SJSA1 (cell line): Measurements from ENCODE around the gene DPP4. TPM values are rescaled to one million over a fixed set of nuclear protein-coding genes. Genes with fewer than 3 reads are reported as not detected.

Experiments
- DNase-seq, 2 experiments: peaks; one replicate each; pipeline ENCODE4 v3.0.0-alpha.2; 2015 to 2020; ENCODE audit warnings: low spot score in 2 of 2, low read depth in 1 of 2
- H3K27ac ChIP-seq: fragments of 250-450 bp; sonication (Bioruptor Pico); 2 replicates; pipeline ENCODE4 v1.5.1; 2020; ENCODE audit warnings: mild to moderate bottlenecking, moderate library complexity
- H3K27me3 ChIP-seq: fragments of 250-450 bp; sonication (Bioruptor Pico); replicated peaks from 2 replicates; pipeline ENCODE4 v1.5.1; 2020; ENCODE audit warnings: mild to moderate bottlenecking, moderate library complexity
- H3K36me3 ChIP-seq: fragments of 250-450 bp; sonication (Bioruptor Pico); 2 replicates; pipeline ENCODE4 v1.5.1; 2020; ENCODE audit warnings: mild to moderate bottlenecking
- H3K4me1 ChIP-seq: fragments of 250-450 bp; sonication (Bioruptor Pico); replicated peaks from 2 replicates; pipeline ENCODE4 v1.6.1; 2021; ENCODE audit warnings: mild to moderate bottlenecking
- H3K4me3 ChIP-seq: fragments of 250-450 bp; sonication (Bioruptor Pico); 2 replicates; pipeline ENCODE4 v1.5.1; 2020; ENCODE audit warnings: mild to moderate bottlenecking
- H3K9me3 ChIP-seq: fragments of 250-450 bp; sonication (Bioruptor Pico); replicated peaks from 2 replicates; pipeline ENCODE4 v1.5.1; 2020; ENCODE audit warnings: mild to moderate bottlenecking
- total RNA-seq: library from RNA; depleted of rRNA; stranded (reverse); fragments of >200 nt; shearing (Covaris generic); gene quantifications from 2 replicates; pipeline ENCODE4 v1.2.3, GENCODE V29; 2014

The DPP4 gene
- total RNA-seq, 1 experiment from 2014 or later, result not detected

GRCh38 chr2:161976917-161977316, 97.1 kb downstream of the DPP4 start:
- DNase-seq, result no peak

GRCh38 chr2:161976295-161976694, 97.7 kb downstream of the DPP4 start:
- H3K27me3 ChIP-seq, result 0 out of 2 replicates have a peak, but pooled peaks cover 4% of the 10 kb centered on the region
- H3K27ac ChIP-seq, result no peak overlapping the region
- no peak overlapping the region for H3K4me3 ChIP-seq
- no peaks in the 10 kb centered on the region for H3K36me3 ChIP-seq
- DNase-seq, result no peak
- H3K9me3 ChIP-seq, result no peaks in the 10 kb centered on the region
- H3K4me1 ChIP-seq, result no peaks in the 10 kb centered on the region

More at GRCh38 chr2:161976917-161977316, 97.1 kb downstream of the DPP4 start:
- no peaks in the 10 kb centered on the region for H3K4me1 ChIP-seq
- no peak overlapping the region for H3K4me3 ChIP-seq
- no peaks in the 10 kb centered on the region for H3K36me3 ChIP-seq
- H3K27me3 ChIP-seq, result 0 out of 2 replicates have a peak, but pooled peaks cover 4% of the 10 kb centered on the region
- H3K27ac ChIP-seq, result no peak overlapping the region
- H3K9me3 ChIP-seq, result no peaks in the 10 kb centered on the region

GRCh38 chr2:161975813-161976160, 98.2 kb downstream of the DPP4 start:
- H3K9me3 ChIP-seq, result no peaks in the 10 kb centered on the region
- no peak for DNase-seq

GRCh38 chr2:161975062-161975812, 98.8 kb downstream of the DPP4 start:
- Histone ChIP-seq H3K27me3 (0 out of 2 replicates have a peak, but pooled peaks cover 4% of the 10 kb centered on the region), H3K27ac (no peak overlapping the region), H3K9me3 (no peaks in the 10 kb centered on the region), H3K4me1 (no peaks in the 10 kb centered on the region), H3K36me3 (no peaks in the 10 kb centered on the region), H3K4me3 (no peak overlapping the region)
- no peak for DNase-seq

More at GRCh38 chr2:161975813-161976160, 98.2 kb downstream of the DPP4 start:
- Histone ChIP-seq H3K4me3 (no peak overlapping the region), H3K27me3 (0 out of 2 replicates have a peak, but pooled peaks cover 4% of the 10 kb centered on the region), H3K36me3 (no peaks in the 10 kb centered on the region), H3K4me1 (no peaks in the 10 kb centered on the region), H3K27ac (no peak overlapping the region)

GRCh38 chr2:161974461-161974860, 99.6 kb downstream of the DPP4 start:
- Histone ChIP-seq H3K27me3 (0 out of 2 replicates have a peak, but pooled peaks cover 4% of the 10 kb centered on the region), H3K27ac (no peak overlapping the region), H3K9me3 (no peaks in the 10 kb centered on the region), H3K36me3 (no peaks in the 10 kb centered on the region), H3K4me3 (no peak overlapping the region), H3K4me1 (no peaks in the 10 kb centered on the region)
- no peak for DNase-seq

- Histone ChIP-seq H3K27me3 (no peaks in the 10 kb centered on the region), H3K4me3 (no peak overlapping the region)
- DNase-seq, result no peak
These were observed 101.1 kb downstream of the DPP4 start for GRCh38 chr2:161972866-161973265.

GRCh38 chr2:161972232-161972631, 101.8 kb downstream of the DPP4 start:
- Histone ChIP-seq H3K36me3 (no peaks in the 10 kb centered on the region), H3K27me3 (no peaks in the 10 kb centered on the region; the same call in 1 of the 2 replicates), H3K4me1 (no peaks in the 10 kb centered on the region), H3K9me3 (no peaks in the 10 kb centered on the region), H3K4me3 (no peak overlapping the region), H3K27ac (no peak overlapping the region)
- DNase-seq, result no peak

More at GRCh38 chr2:161972866-161973265, 101.1 kb downstream of the DPP4 start:
- Histone ChIP-seq H3K4me1 (no peaks in the 10 kb centered on the region), H3K9me3 (no peaks in the 10 kb centered on the region), H3K27ac (no peak overlapping the region), H3K36me3 (no peaks in the 10 kb centered on the region)

GRCh38 chr2:161971551-161971950, 102.5 kb downstream of the DPP4 start:
- no peaks in the 10 kb centered on the region for H3K4me1 ChIP-seq
- H3K9me3 ChIP-seq, result no peaks in the 10 kb centered on the region
- H3K27ac ChIP-seq, result no peak overlapping the region
- H3K4me3 ChIP-seq, result no peak overlapping the region
- no peak for DNase-seq
- H3K27me3 ChIP-seq, result no peaks in the 10 kb centered on the region; the same call in 1 of the 2 replicates
- H3K36me3 ChIP-seq, result no peaks in the 10 kb centered on the region

- Histone ChIP-seq H3K36me3 (no peaks in the 10 kb centered on the region), H3K4me3 (no peak overlapping the region), H3K4me1 (no peaks in the 10 kb centered on the region), H3K27ac (no peak overlapping the region), H3K27me3 (no peaks in the 10 kb centered on the region; the same call in 1 of the 2 replicates), H3K9me3 (no peaks in the 10 kb centered on the region)
- no peak for DNase-seq
These were observed 104.9 kb downstream of the DPP4 start for GRCh38 chr2:161969159-161969558.

- Histone ChIP-seq H3K27ac (no peak overlapping the region), H3K27me3 (no peaks in the 10 kb centered on the region; the same call in 1 of the 2 replicates), H3K9me3 (no peaks in the 10 kb centered on the region), H3K4me1 (no peaks in the 10 kb centered on the region), H3K4me3 (no peak overlapping the region), H3K36me3 (no peaks in the 10 kb centered on the region)
- DNase-seq, result no peak
These were observed 108.0 kb downstream of the DPP4 start for GRCh38 chr2:161965994-161966393.

- H3K9me3 ChIP-seq, result no peaks in the 10 kb centered on the region
- no peak for DNase-seq
- no peaks in the 10 kb centered on the region; the same call in 1 of the 2 replicates for H3K27me3 ChIP-seq
- no peak overlapping the region for H3K27ac ChIP-seq
- no peaks in the 10 kb centered on the region for H3K4me1 ChIP-seq
- H3K36me3 ChIP-seq, result no peaks in the 10 kb centered on the region
- H3K4me3 ChIP-seq, result no peak overlapping the region
These were observed 109.9 kb downstream of the DPP4 start for GRCh38 chr2:161964160-161964559.

- Histone ChIP-seq H3K27ac (no peak overlapping the region), H3K27me3 (peaks cover 13% of the 10 kb centered on the region), H3K4me1 (no peaks in the 10 kb centered on the region), H3K36me3 (no peaks in the 10 kb centered on the region), H3K4me3 (no peak overlapping the region), H3K9me3 (no peaks in the 10 kb centered on the region)
- DNase-seq, result no peak
These were observed 111.9 kb downstream of the DPP4 start for GRCh38 chr2:161962160-161962559.

- Histone ChIP-seq H3K4me3 (no peak overlapping the region), H3K9me3 (no peaks in the 10 kb centered on the region), H3K4me1 (no peaks in the 10 kb centered on the region), H3K27me3 (peaks cover 13% of the 10 kb centered on the region), H3K27ac (no peak overlapping the region), H3K36me3 (no peaks in the 10 kb centered on the region)
- DNase-seq, result no peak
These were observed 113.0 kb downstream of the DPP4 start for GRCh38 chr2:161961061-161961460.

GRCh38 chr2:161956738-161957137, 117.3 kb downstream of the DPP4 start:
- no peak overlapping the region for H3K4me3 ChIP-seq
- H3K36me3 ChIP-seq, result no peaks in the 10 kb centered on the region
- no peaks in the 10 kb centered on the region for H3K9me3 ChIP-seq
- no peak overlapping the region for H3K27ac ChIP-seq
- peaks cover 13% of the 10 kb centered on the region for H3K27me3 ChIP-seq
- H3K4me1 ChIP-seq, result no peaks in the 10 kb centered on the region
- DNase-seq, result no peak
